ENCODE results near the gene LMO7.

Gene LMO7

GRCh38 chr13:75610466-75610865 lies 25.7 kb upstream of the LMO7 start:
- no peak overlapping the region for H3K4me3 ChIP-seq (replicated peaks; ENCODE audit: low read depth, low read length)
- TF ChIP-seq, protein P1, sequence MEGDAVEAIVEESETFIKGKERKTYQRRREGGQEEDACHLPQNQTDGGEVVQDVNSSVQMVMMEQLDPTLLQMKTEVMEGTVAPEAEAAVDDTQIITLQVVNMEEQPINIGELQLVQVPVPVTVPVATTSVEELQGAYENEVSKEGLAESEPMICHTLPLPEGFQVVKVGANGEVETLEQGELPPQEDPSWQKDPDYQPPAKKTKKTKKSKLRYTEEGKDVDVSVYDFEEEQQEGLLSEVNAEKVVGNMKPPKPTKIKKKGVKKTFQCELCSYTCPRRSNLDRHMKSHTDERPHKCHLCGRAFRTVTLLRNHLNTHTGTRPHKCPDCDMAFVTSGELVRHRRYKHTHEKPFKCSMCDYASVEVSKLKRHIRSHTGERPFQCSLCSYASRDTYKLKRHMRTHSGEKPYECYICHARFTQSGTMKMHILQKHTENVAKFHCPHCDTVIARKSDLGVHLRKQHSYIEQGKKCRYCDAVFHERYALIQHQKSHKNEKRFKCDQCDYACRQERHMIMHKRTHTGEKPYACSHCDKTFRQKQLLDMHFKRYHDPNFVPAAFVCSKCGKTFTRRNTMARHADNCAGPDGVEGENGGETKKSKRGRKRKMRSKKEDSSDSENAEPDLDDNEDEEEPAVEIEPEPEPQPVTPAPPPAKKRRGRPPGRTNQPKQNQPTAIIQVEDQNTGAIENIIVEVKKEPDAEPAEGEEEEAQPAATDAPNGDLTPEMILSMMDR (IDR thresholded peaks at IDR 0.05; ENCODE audit: low read depth, low read length, missing control alignments): no peak
- DNase-seq (ENCODE audit: extremely low read depth, low read depth): no peak

DNA sequence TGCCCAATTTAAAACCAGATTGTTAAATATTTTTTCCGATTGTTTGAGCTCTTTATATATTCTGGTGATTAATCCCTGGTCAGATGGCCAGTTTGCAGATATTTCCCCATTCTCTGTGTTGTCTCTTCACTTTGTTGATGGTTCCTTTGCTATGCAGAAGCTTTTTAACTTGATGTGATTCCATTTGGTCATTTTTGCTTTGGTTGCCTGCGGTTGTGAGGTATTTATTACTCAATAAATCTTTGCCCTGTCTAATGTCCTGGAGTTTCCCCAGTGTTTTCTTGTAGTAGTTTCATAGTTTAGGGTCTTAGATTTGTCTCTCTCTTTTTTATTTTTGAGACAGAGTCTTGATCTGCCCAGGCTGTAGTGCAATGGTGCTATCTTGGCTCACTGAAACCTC lies 23.8 kb upstream of the LMO7 start:
- no peak overlapping the region for H3K4me3 ChIP-seq (replicated peaks; ENCODE audit: low read depth, low read length)
- DNase-seq (ENCODE audit: extremely low read depth, low read depth): no peak
- TF ChIP-seq, protein P1 (IDR thresholded peaks at IDR 0.05; ENCODE audit: low read depth, low read length, missing control alignments): no peak

GRCh38 chr13:75617230-75617629 lies 18.9 kb upstream of the LMO7 start:
- no peak for DNase-seq (ENCODE audit: extremely low read depth, low read depth)
- TF ChIP-seq, protein P1 (IDR thresholded peaks at IDR 0.05; ENCODE audit: low read depth, low read length, missing control alignments): no peak
- no peak overlapping the region for H3K4me3 ChIP-seq (replicated peaks; ENCODE audit: low read depth, low read length)

GRCh38 chr13:75618308-75618707 lies 17.8 kb upstream of the LMO7 start:
- no peak overlapping the region for H3K4me3 ChIP-seq (replicated peaks; ENCODE audit: low read depth, low read length)
- TF ChIP-seq, protein P1 (IDR thresholded peaks at IDR 0.05; ENCODE audit: low read depth, low read length, missing control alignments): no peak
- DNase-seq (ENCODE audit: extremely low read depth, low read depth): no peak

DNA sequence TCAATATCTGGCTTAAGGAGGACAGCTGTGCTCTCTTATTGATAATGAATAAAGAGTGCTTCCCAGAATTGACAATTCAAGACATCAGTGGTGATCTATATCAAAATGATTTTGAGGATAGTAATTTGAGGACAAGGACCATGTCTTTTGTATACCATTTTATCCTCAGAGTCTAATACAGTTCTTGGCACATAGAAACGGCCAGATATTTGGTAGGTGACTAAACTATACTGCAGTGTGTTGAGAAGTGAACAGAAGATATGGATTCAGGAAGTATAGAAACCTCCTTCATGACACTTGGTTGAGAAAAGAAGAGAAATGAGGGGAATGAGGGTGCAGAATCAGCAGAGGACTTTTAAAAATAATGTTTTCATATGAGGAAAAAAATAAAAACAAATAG lies 16.1 kb upstream of the LMO7 start:
- no peak overlapping the region for H3K4me3 ChIP-seq (replicated peaks; ENCODE audit: low read depth, low read length)
- DNase-seq (ENCODE audit: extremely low read depth, low read depth): no peak
- TF ChIP-seq, protein P1 (IDR thresholded peaks at IDR 0.05; ENCODE audit: low read depth, low read length, missing control alignments): no peak

DNA sequence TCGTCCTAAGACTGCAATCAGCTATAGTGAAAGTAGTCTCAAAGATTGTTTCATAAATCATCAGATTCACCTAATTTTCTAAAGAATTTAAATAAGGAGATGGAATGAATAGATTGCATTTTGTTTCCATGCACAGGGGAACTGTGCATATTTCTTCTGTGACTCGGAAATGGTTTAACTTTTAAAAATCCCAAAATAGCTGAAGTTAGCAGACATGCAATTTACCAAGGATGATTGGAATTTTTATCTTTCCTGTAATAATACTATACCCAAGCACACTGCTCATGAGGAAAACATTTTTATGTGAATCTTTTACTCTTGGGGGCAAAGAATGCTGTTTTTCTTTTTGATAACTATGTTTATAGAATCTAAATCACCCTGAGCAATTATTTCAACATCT lies 15.0 kb upstream of the LMO7 start:
- no peak overlapping the region for H3K4me3 ChIP-seq (replicated peaks; ENCODE audit: low read depth, low read length)
- TF ChIP-seq, protein P1 (IDR thresholded peaks at IDR 0.05; ENCODE audit: low read depth, low read length, missing control alignments): no peak
- DNase-seq (ENCODE audit: extremely low read depth, low read depth): no peak

DNA sequence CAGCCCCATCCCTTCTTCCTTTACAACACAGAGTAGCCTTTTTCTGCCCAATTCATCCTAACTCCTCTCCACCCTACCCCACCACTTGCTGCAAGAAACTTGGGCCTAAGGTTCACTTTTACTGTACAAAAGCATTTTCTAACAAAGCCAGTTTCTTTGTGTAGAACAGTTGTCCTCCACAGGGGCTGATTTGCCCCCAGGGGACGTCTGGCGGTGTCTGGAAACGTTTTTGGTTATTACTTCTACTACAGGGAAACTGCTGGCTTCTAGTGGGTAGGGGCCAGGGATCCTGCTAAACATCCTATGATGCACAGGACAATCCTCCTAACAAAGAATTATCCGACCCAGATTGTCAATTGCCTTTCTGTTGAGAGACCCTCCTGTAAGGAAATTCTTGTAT lies 7.3 kb upstream of the LMO7 start:
- no peak for DNase-seq (ENCODE audit: extremely low read depth, low read depth)
- TF ChIP-seq, protein P1 (IDR thresholded peaks at IDR 0.05; ENCODE audit: low read depth, low read length, missing control alignments): no peak
- no peak overlapping the region for H3K4me3 ChIP-seq (replicated peaks; ENCODE audit: low read depth, low read length)
